ENCODE data around the gene TMEM11.
"Not testable (repeated sequence)": the region's sequence is repeated elsewhere in the genome, so short reads cannot be mapped to it uniquely, and the experiment has no call there.

Gene TMEM11

DNA sequence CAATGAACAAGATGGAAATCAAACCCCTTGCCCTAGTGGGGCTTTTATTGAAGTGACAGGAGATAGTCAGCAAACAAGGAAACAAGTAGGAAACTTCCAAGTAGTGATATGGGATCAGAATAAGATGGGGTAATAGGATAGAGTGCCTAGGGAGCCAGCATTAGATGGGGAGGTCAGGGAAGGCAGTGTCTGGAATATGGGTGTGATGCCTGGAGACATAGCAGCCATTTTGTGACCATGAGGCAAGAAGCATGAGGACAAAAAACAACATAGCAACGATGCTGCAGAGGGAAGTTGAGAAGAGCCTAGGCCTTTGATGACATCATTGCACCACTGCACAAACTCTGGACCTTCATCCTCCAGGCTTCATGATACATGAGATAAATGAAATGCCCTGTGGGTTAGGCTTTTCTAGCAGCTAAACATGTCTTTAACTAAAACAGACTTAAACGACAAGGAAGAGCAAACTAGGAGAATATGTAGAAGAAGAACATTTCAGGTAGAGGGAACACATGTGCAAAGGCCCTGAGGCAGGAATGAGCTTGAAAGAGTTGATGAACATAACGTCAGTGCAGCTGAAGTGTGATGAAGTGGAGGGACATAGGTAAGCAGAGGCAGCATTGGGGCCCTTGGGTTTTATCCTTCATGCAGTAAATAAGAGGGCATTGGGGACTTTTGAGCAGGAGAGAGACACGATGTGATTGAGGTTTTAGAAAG lies 18.2 kb upstream of the TMEM11 start:
- no peak overlapping the region for H3K4me3 ChIP-seq (ENCODE audit: control insufficient read depth, low read depth, low read length)
- no peak for DNase-seq (ENCODE audit: low read depth)
- TF ChIP-seq, protein P1, sequence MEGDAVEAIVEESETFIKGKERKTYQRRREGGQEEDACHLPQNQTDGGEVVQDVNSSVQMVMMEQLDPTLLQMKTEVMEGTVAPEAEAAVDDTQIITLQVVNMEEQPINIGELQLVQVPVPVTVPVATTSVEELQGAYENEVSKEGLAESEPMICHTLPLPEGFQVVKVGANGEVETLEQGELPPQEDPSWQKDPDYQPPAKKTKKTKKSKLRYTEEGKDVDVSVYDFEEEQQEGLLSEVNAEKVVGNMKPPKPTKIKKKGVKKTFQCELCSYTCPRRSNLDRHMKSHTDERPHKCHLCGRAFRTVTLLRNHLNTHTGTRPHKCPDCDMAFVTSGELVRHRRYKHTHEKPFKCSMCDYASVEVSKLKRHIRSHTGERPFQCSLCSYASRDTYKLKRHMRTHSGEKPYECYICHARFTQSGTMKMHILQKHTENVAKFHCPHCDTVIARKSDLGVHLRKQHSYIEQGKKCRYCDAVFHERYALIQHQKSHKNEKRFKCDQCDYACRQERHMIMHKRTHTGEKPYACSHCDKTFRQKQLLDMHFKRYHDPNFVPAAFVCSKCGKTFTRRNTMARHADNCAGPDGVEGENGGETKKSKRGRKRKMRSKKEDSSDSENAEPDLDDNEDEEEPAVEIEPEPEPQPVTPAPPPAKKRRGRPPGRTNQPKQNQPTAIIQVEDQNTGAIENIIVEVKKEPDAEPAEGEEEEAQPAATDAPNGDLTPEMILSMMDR (conservative IDR thresholded peaks at IDR 0.05; ENCODE audit: control insufficient read depth, insufficient read depth, low read depth, low read length): no peak

DNA sequence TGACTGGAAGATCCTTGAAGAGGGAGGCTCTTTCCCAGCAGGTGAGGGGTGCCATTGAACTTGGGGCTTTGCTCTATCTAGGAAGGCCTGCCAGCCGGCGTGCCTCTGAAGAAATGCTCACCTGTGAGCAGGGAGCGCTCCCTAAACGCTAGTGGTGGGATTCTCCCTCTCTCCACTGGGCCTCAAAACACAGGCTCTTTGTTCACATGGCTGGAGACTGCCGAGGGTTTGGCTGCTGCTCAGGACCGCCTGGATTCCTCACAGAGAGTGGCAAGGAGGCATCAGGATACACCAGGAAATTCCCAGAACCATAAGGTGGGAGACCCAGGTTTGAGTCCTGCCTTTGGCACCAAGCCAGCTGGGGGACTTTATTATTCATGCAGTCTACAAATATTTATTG lies 17.6 kb upstream of the TMEM11 start:
- no peak for DNase-seq (ENCODE audit: low read depth)
- H3K4me3 ChIP-seq (ENCODE audit: control insufficient read depth, low read depth, low read length): no peak overlapping the region
- TF ChIP-seq, protein P1 (conservative IDR thresholded peaks at IDR 0.05; ENCODE audit: control insufficient read depth, insufficient read depth, low read depth, low read length): no peak

DNA sequence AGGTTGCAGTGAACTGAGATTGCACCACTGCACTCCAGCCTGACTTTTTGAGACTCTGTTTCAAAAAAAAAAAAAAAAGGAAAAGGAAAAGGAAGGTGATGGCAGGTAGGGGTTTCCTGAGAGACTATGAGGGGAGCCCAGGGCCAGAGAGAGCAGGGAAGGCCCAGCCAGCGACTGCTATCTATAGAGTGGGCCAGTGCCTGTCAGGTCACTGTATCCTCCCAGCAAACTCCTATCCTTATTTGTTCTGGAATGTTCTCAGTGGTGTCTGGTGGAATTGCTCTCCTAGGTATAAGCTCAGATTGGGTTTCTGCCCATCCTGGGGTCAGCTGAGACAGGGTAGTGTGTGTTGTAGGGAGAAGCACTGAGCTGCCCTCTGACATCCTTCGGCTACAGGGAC lies 14.9 kb upstream of the TMEM11 start:
- DNase-seq (ENCODE audit: low read depth): no peak
- H3K4me3 ChIP-seq (ENCODE audit: control insufficient read depth, low read depth, low read length): no peak overlapping the region
- TF ChIP-seq, protein P1 (conservative IDR thresholded peaks at IDR 0.05; ENCODE audit: control insufficient read depth, insufficient read depth, low read depth, low read length): no peak

DNA sequence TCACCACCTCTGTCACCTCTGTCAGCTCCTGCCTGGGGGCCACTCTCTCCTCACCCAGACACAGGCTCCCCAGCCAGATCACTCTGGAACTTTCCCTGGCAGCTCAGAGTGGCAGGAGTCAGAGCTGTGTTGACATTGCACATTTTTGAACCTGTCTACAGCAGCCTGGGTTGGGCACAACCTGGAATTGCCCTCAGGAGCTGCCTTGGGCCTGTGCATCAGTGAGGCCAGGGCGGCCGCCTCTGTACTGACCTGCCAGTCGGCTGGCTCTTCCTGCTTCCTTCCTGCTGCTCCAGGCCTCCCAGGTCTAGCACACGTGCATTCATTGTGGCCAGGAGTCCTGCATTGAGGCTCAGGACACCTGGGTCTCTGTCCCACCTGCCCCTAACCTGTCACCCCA lies 14.2 kb upstream of the TMEM11 start:
- H3K4me3 ChIP-seq (ENCODE audit: control insufficient read depth, low read depth, low read length): no peak overlapping the region
- no peak for DNase-seq (ENCODE audit: low read depth)
- TF ChIP-seq, protein P1 (conservative IDR thresholded peaks at IDR 0.05; ENCODE audit: control insufficient read depth, insufficient read depth, low read depth, low read length): no peak

DNA sequence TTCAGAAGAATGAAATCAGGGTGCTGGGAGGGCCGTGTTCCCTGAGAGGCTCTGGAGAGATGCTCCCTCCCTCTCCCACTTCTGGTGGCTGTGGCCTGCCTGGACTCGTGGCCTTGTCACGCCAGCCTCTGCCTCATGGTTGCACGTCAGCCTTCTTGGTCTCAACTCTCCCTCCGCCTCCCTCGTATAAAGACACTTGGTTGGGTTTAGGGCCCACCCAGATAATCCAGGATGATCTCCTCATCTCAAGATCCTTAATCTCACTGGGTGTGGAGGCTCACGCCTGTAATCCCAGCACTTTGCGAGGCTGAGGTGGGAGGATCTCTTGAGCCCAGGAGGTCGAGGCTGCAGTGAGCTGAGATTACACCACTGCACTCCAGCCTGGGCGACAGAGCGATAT lies 13.3 kb upstream of the TMEM11 start:
- DNase-seq (ENCODE audit: low read depth); H3K4me3 ChIP-seq (ENCODE audit: control insufficient read depth, low read depth, low read length): not testable (repeated sequence)

DNA sequence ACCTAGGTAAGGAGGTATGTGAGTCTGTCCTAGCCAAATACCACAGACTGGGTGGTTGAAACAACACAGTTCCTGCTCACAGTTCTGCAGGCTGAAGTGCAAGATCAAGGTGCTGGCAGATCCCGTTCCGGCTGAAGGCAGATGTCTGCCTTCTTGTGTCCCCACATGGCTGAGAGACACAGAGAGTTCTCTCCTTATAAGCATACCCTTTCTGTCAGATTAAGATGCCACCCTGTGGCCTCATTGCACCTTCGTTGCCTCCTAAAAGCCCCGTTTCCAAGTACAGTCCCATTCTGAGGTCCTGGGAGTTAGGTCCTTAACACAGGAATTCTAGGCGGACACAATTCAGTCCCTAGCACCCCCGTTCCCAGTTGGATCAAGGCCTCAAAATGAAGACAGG lies 9.1 kb upstream of the TMEM11 start:
- TF ChIP-seq, protein P1 (conservative IDR thresholded peaks at IDR 0.05; ENCODE audit: control insufficient read depth, insufficient read depth, low read depth, low read length): no peak
- no peak for DNase-seq (ENCODE audit: low read depth)
- no peak overlapping the region for H3K4me3 ChIP-seq (ENCODE audit: control insufficient read depth, low read depth, low read length)

DNA sequence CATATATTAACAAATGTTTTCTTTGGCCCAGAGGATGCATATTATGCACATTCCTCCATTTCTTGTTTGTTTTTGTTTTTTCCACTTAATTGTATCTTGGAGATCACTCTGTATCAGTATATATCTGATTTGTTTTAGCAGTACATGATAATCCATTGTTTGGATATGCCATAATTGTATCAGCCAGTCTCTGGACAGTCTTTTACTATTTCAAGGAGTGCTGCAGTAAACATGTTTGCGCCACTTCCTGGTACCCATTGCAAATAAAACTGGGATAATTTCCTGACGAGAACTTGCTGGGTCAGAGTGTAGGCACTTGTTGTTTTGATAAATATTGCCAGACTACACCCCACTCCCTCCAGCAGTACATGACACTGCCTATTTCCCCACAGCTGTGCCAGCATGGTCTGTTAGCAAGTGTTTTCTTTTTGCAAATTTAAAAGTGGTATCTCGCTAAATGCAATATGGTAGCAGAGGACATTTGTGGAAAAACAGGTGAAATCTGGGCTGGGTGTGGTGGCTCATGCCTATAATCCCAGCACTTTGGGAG lies 4.9 kb upstream of the TMEM11 start:
- TF ChIP-seq, protein P1 (conservative IDR thresholded peaks at IDR 0.05; ENCODE audit: control insufficient read depth, insufficient read depth, low read depth, low read length): no peak
- H3K4me3 ChIP-seq (ENCODE audit: control insufficient read depth, low read depth, low read length): no peak overlapping the region
- no peak for DNase-seq (ENCODE audit: low read depth)
